GM12878 (cell line): ENCODE results near the gene MOGAT3. TPM values are rescaled to one million over a fixed set of nuclear protein-coding genes. Genes with fewer than 3 reads are reported as not detected.

Source experiments
- ATAC-seq: fragments of 200-7000 bp; cut with Tn5 transposase; 3 replicates; pipeline ENCODE4 v1.9.1; 2020; ENCODE audit warnings: mild to moderate bottlenecking, moderate library complexity
- BruUV-seq: library from RNA; stranded (reverse); fragments of 400-500 nt; replicated peaks from 2 replicates; lab custom pipeline; 2021; lab: Mats Ljungman, UMichigan
- CTCF ChIA-PET: fragments of 300-600 bp; sonication (Branson Sonifier 250); formaldehyde crosslinking; extraction: SDS; loops from one replicate; lab custom pipeline; 2021; ENCODE audit warnings: inconsistent platforms; lab: Yijun Ruan, JAX
- POLR2A ChIA-PET: fragments of 350-600 bp; formaldehyde crosslinking; extraction: SDS; loops from one replicate; lab custom pipeline; 2021; ENCODE audit warnings: inconsistent platforms; lab: Charles Lee
- RAD21 ChIA-PET: fragments of 300-600 bp; sonication (Branson Sonifier 250); formaldehyde crosslinking; loops from one replicate; lab custom pipeline; 2023; ENCODE audit warnings: antibody characterized with exemption; ENCODE audit not compliant: unreplicated experiment; lab: Charles Lee
- SMC1A ChIA-PET: fragments of 300-600 bp; sonication (Branson Sonifier 250); formaldehyde crosslinking; loops from one replicate; lab custom pipeline; 2023; ENCODE audit not compliant: unreplicated experiment, uncharacterized antibody; lab: Charles Lee
- DNase-seq: peaks from one replicate; pipeline ENCODE4 v3.0.0-alpha.2; 2011; ENCODE audit warnings: low read depth, low spot score
- FAIRE-seq: peaks from 3 replicates; lab custom pipeline; 2011; peaks lifted over from hg19 to GRCh38; lab: Jason Lieb, UNC
- H2AFZ ChIP-seq: 2 replicates; pipeline ENCODE4 v1.6.0; 2011; ENCODE audit warnings: low read depth, low read length, control low read depth; ENCODE audit not compliant: control insufficient read depth
- H3K27ac ChIP-seq: 2 replicates; pipeline ENCODE4 v1.5.1; 2011; ENCODE audit warnings: control low read depth; ENCODE audit not compliant: control insufficient read depth, insufficient read depth
- H3K27me3 ChIP-seq, 2 experiments: replicated peaks in 1 of 2; 2 replicates each; pipeline versions ENCODE4 v1.6.0 to v1.6.1; 2011; ENCODE audit warnings: low read length in 1 of 2; ENCODE audit not compliant: control insufficient read depth in 2 of 2, insufficient read depth in 2 of 2
- H3K36me3 ChIP-seq, 2 experiments: 2 replicates each; pipeline ENCODE4 v1.5.1; 2011; ENCODE audit warnings: low read length in 1 of 2; ENCODE audit not compliant: control insufficient read depth in 2 of 2, insufficient read depth in 2 of 2
- H3K4me1 ChIP-seq: 2 replicates; pipeline ENCODE4 v1.6.1; 2011; ENCODE audit warnings: mild to moderate bottlenecking, low read length, moderate library complexity, mixed read lengths; ENCODE audit not compliant: control insufficient read depth, insufficient read depth
- H3K4me2 ChIP-seq: 2 replicates; pipeline ENCODE4 v1.6.0; 2011; ENCODE audit warnings: control low read depth; ENCODE audit not compliant: control insufficient read depth, insufficient read depth
- H3K4me3 ChIP-seq: fragments of 200-600 bp; sonication (generic); 2 replicates; pipeline ENCODE4 v1.5.1; 2016
- H3K79me2 ChIP-seq: 2 replicates; pipeline ENCODE4 v1.6.0; 2011; ENCODE audit warnings: low read length; ENCODE audit not compliant: control insufficient read depth, insufficient read depth
- H3K9ac ChIP-seq: 2 replicates; pipeline ENCODE4 v1.8.0; 2011; ENCODE audit warnings: low read length, control low read depth, mixed read lengths; ENCODE audit not compliant: control insufficient read depth, insufficient read depth
- H3K9me3 ChIP-seq: replicated peaks from 3 replicates; pipeline ENCODE4 v1.5.1; 2011; ENCODE audit warnings: mild to moderate bottlenecking, low read length; ENCODE audit not compliant: control insufficient read depth, insufficient read depth
- H4K20me1 ChIP-seq: 2 replicates; pipeline ENCODE4 v1.6.0; 2011; ENCODE audit not compliant: control insufficient read depth, insufficient read depth
- CEBPB ChIP-seq, 2 experiments: fragments of 150-350 bp in 1 of 2; IDR thresholded peaks; 2 replicates each; pipeline ENCODE4 v1.6.1; 2012 to 2014; ENCODE audit warnings: low read depth in 2 of 2, low read length in 2 of 2, borderline replicate concordance in 1 of 2, inconsistent platforms in 1 of 2
- CHD2 ChIP-seq: IDR thresholded peaks from 2 replicates; pipeline ENCODE4 v1.6.1; 2011; ENCODE audit warnings: low read depth, low read length, improper control_type of control experiment, borderline replicate concordance
- CUX1 ChIP-seq: IDR thresholded peaks from 2 replicates; pipeline ENCODE4 v1.6.1; 2012; ENCODE audit warnings: improper control_type of control experiment, low read depth, low read length; ENCODE audit not compliant: insufficient replicate concordance
- E4F1 ChIP-seq: fragments of 450-650 bp; IDR thresholded peaks from 2 replicates; pipeline ENCODE4 v1.6.1; 2018; ENCODE audit warnings: borderline replicate concordance, mild to moderate bottlenecking; ENCODE audit not compliant: partially characterized antibody
- JUND ChIP-seq: IDR thresholded peaks from 2 replicates; pipeline ENCODE4 v1.6.1; 2012; ENCODE audit warnings: low read depth, mild to moderate bottlenecking, low read length, improper control_type of control experiment, moderate library complexity
- MYC ChIP-seq: IDR thresholded peaks from 2 replicates; pipeline ENCODE4 v1.6.1; 2011; ENCODE audit warnings: mild to moderate bottlenecking, low read length, moderate library complexity, inconsistent platforms; ENCODE audit not compliant: insufficient read depth, insufficient replicate concordance, insufficient read length, severe bottlenecking
- SREBF2 ChIP-seq: IDR thresholded peaks from 2 replicates; pipeline ENCODE4 v1.6.1; 2012; ENCODE audit warnings: mild to moderate bottlenecking, low read length
- ZZZ3 ChIP-seq: IDR thresholded peaks from 2 replicates; pipeline ENCODE4 v1.6.1; 2011; ENCODE audit warnings: low read depth; ENCODE audit not compliant: control insufficient read depth, insufficient read length
- WGBS: methylation state at CpG from one replicate; pipeline ENCODE4 v1.1.6; 2016; ENCODE audit warnings: low lambda C conversion rate; ENCODE audit not compliant: insufficient replicate concordance, insufficient coverage; ENCODE audit errors: missing lambda C conversion rate; 5-methylcytosine and 5-hydroxymethylcytosine counted together
- in situ Hi-C: fragments of 300-500 bp; cut with MboI; formaldehyde crosslinking; loops from 9 replicates; pipeline ENCODE4 v1.14.3; 2018; ENCODE audit warnings: mixed read lengths
- intact Hi-C: fragments of 100-400 bp; cut with micrococcal nuclease; formaldehyde crosslinking; loops from one replicate; pipeline ENCODE4 v1.14.2; 2022; ENCODE audit not compliant: unreplicated experiment
- polyA plus RNA-seq, 11 experiments: library from polyadenylated mRNA; depleted of rRNA in 4 of 11; unstranded in 6 of 11; stranded (reverse) in 5 of 11; fragments of >200 nt; fragmentation: Nextera tagmentation in 4 of 11; fragmentation: Illumina TruSeq in 1 of 11; extraction: Ambion mirVana in 4 of 11; extraction: Trizol in 1 of 11; gene quantifications; 1 replicate in 1 of 11; 2 replicates in 10 of 11; pipeline versions ENCODE4 v1.2.1 to v1.2.3, GENCODE V29; 2011 to 2016; ENCODE audit warnings: inconsistent platforms in 2 of 11, missing spikeins in 2 of 11, low read depth in 1 of 11
- total RNA-seq, 4 experiments: library from RNA; depleted of rRNA in 3 of 4; stranded (reverse); fragments of >200 nt in 3 of 4; fragmentation: Illumina TruSeq in 1 of 4; extraction: Trizol in 1 of 4; gene quantifications; 2 replicates each; pipeline versions ENCODE4 v1.2.1 to v1.2.3, GENCODE V29; 2013 to 2021

MOGAT3 gene
- total and polyA plus RNA-seq, 10 of the 15 experiments (the other 5 are each of a cell fraction or from before 2014, with no cell fraction given): 0.11 TPM; not detected in 9

GRCh38 chr7:101167645-101168411, 33.0 kb downstream of the MOGAT3 start:
- no peak for TF ChIP-seq CEBPB (IDR thresholded peaks at IDR 0.05; ENCODE audit: borderline replicate concordance in 1 of 2, low read depth in 2 of 2, low read length in 2 of 2)
- no peak for TF ChIP-seq JUND
- TF ChIP-seq CUX1: no peak
- TF ChIP-seq CHD2: no peak
- no peak for TF ChIP-seq MYC
- no peak for TF ChIP-seq SREBF2
- no peak for TF ChIP-seq E4F1
- no peak for TF ChIP-seq ZZZ3
- TF ChIP-seq, all 136 proteins: peak for 0
- Histone ChIP-seq H2AFZ (no peak overlapping the region), H3K4me2 (no peak overlapping the region), H3K4me3 (no peak overlapping the region), H3K27me3 (peaks cover 33 to 38% of the 10 kb centered on the region in 2 experiments), H4K20me1 (no peaks in the 10 kb centered on the region), H3K9ac (no peak overlapping the region), H3K4me1 (peaks cover 11% of the 10 kb centered on the region), H3K27ac (no peak overlapping the region), H3K36me3 (no peaks in the 10 kb centered on the region), H3K79me2 (no peaks in the 10 kb centered on the region), H3K9me3 (no peaks in the 10 kb centered on the region; the same call in 2 of the 3 replicates)
- SMC1A ChIA-PET: interaction anchor here (1.2 to 1.8 kb wide), 2 partner anchors 24 to 25 kb away, joined by 4 to 9 read pairs; no protein-coding TSS in a partner anchor
- intact Hi-C loops (no loop called here), in situ Hi-C loops (no loop called here)
- RAD21 ChIA-PET: interaction anchor here (1.8 kb wide), 1 partner anchor 24 kb away, joined by 12 read pairs; no protein-coding TSS in a partner anchor
- CTCF ChIA-PET: interaction anchor here (1.0 to 6.1 kb wide), 3 partner anchors 11 to 31 kb away, joined by 4 to 80 read pairs (median 4); no protein-coding TSS in a partner anchor
- DNase-seq: no peak
- no peak for FAIRE-seq
- BruUV-seq: no TSS peak
- under 1% methylated on average over 12 of the region's 12 CpGs for WGBS
- POLR2A ChIA-PET: interaction anchor here (0.7 kb wide), 1 partner anchor 24 kb away, joined by 4 read pairs; no protein-coding TSS in a partner anchor
- no peak for ATAC-seq
